Heart right ventricle (tissue), 16 donors: ENCODE results near the gene KMT5B. TPM values are rescaled to one million over a fixed set of nuclear protein-coding genes. Genes with fewer than 3 reads are reported as not detected.

Experiments
- ATAC-seq, 8 donors: fragments of 200-7000 bp; cut with Tn5 transposase; one replicate each; pipeline ENCODE4 v1.9.1; 2020; ENCODE audit warnings: mild to moderate bottlenecking in 8 of 8, moderate library complexity in 8 of 8, moderate number of reproducible peaks in 1 of 8
- DNase-seq, 2 donors: peaks; one replicate each; pipeline ENCODE4 v3.0.0-alpha.2; 2020
- H3K27ac ChIP-seq, 10 donors: fragments of 200-600 bp; sonication (generic) in 2 of 10; one replicate each; pipeline versions ENCODE4 v1.5.0 to v1.8.0; 2020 to 2022; ENCODE audit warnings: mild to moderate bottlenecking in 3 of 10
- H3K27me3 ChIP-seq, 7 donors: fragments of 200-600 bp; one replicate each; pipeline ENCODE4 v1.8.0; 2021 to 2022; ENCODE audit warnings: mild to moderate bottlenecking in 2 of 7
- H3K36me3 ChIP-seq, 9 donors: fragments of 200-600 bp; sonication (generic) in 1 of 9; one replicate each; pipeline versions ENCODE4 v1.5.0 to v1.8.0; 2020 to 2022; ENCODE audit warnings: mild to moderate bottlenecking in 2 of 9
- H3K4me1 ChIP-seq, 9 donors: fragments of 200-600 bp; sonication (generic) in 1 of 9; one replicate each; pipeline versions ENCODE4 v1.5.0 to v1.8.0; 2020 to 2022; ENCODE audit warnings: mild to moderate bottlenecking in 4 of 9
- H3K4me3 ChIP-seq, 10 donors: fragments of 200-600 bp; sonication (generic) in 2 of 10; one replicate each; pipeline versions ENCODE4 v1.5.0 to v1.8.0; 2020 to 2022; ENCODE audit warnings: mild to moderate bottlenecking in 7 of 10, moderate library complexity in 2 of 10
- H3K9me3 ChIP-seq, 11 donors: fragments of 200-600 bp in 10 of 11; sonication (generic) in 2 of 11; one replicate each; pipeline versions ENCODE4 v1.5.0 to v1.8.0; 2013 to 2022; ENCODE audit warnings: mild to moderate bottlenecking in 2 of 11, control low read depth in 1 of 11, moderate library complexity in 1 of 11
- CTCF ChIP-seq, 9 donors: fragments of 200-600 bp; sonication (generic) in 2 of 9; IDR thresholded peaks; one replicate each; pipeline versions ENCODE4 v1.5.0 to v1.8.0; 2021 to 2022; ENCODE audit warnings: antibody characterized with exemption in 9 of 9, mild to moderate bottlenecking in 5 of 9, moderate library complexity in 1 of 9
- WGBS, 2 donors: extraction: QIAGEN DNeasy Blood & Tissue Kit; methylation state at CpG; one replicate each; pipeline ENCODE4 v1.1.7; 2013; ENCODE audit warnings: inconsistent platforms in 1 of 2; 5-methylcytosine and 5-hydroxymethylcytosine counted together
- intact Hi-C, 10 donors: fragments of 100-400 bp; cut with DNase I; formaldehyde crosslinking; loops; one replicate each; pipeline versions ENCODE4 v1.11.1 to v1.14.2; 2022
- polyA plus RNA-seq, 2 donors: library from polyadenylated mRNA; stranded (reverse); fragments of 200-250 nt; gene quantifications; one replicate each; pipeline ENCODE4 v1.2.3, GENCODE V29; 2013
- total RNA-seq, 10 donors: library from RNA; stranded (reverse); fragmentation: NEBNext Ultra II Directional in 3 of 10; extraction: Animal tissue kit (Norgen Biotek cat#: 25700) in 3 of 10; gene quantifications; one replicate each; pipeline versions ENCODE4 v1.2.1 to v1.2.4, GENCODE V29; 2021 to 2023
- donor health status: Arrhythmogenic right ventricular cardiomyopathy.
- donor health status: ischemic (EF 13 %, LVEDD 7.1; RV severe dilation, severe dysfunction).
- donor health status: healthy with polysubstance abuse.
- donor health status: DM: no; HTN: yes; CAD: no.
- donor health status: DM: no; HTN: no; CAD: no.
- donor health status: ischemic (EF 25% LVEDD 6.9; RV normal size, moderate dysfunction).
- donor health status: ischemic (EF 25% LVEDD 5.7; RV mildly dilated, moderate dysfunction).
- donor health status: healthy.
- donor health status: DM: yes; HTN: yes; CAD: no.
- donor health status: Ischemic cardiomyopathy.
- donor health status: ischemic (EF 35%, LVEDD 5.7; RV mildly dilated, moderate dysfunction).
- donor health status: nonischemic (EF 11% LVEDD 7.7; RV severe dilation, severe dysfunction).
- donor health status: DM: yes; HTN: yes; CAD: no.
- donor health status: PGD.
- donor health status: ischemic (EF 29% LVEDD 5.4; RV normal size, mild dysfunction).
- donor health status: nonischemic (EF 23%, LVEDD 6.1; RV moderate dilation, normal function).

The KMT5B gene
- total and polyA plus RNA-seq, 12 donors = 10.5 to 37.1 (median 29.6) TPM

- Histone ChIP-seq H3K36me3 (peaks cover 0 to 100% (median 47%) of the 10 kb centered on the region in 9 donors), H3K27ac (no peak overlapping the region), H3K4me1 (peaks cover 0 to 8% (median 0%) of the 10 kb centered on the region in 9 donors), H3K27me3 (no peaks in the 10 kb centered on the region), H3K4me3 (no peak overlapping the region), H3K9me3 (no peaks in the 10 kb centered on the region)
- intact Hi-C loops = loop anchor here in 1 of 10 donors (5.0 kb wide), 1 partner anchor 1040 kb away; no protein-coding TSS in a partner anchor
- DNase-seq = no peak
- no peak for TF ChIP-seq CTCF (IDR thresholded peaks at IDR 0.05)
- WGBS, 2 donors = 68 to 75% methylated on average over 7 of the region's 7 CpGs
- no peak for ATAC-seq
These were observed 31.2 kb downstream of the KMT5B start for GRCh38 chr11:68181719-68182451.

- H3K36me3 ChIP-seq = peaks cover 0 to 100% (median 43%) of the 10 kb centered on the region in 9 donors
- peaks cover 0 to 8% (median 0%) of the 10 kb centered on the region in 9 donors for H3K4me1 ChIP-seq
- no peaks in the 10 kb centered on the region for H3K9me3 ChIP-seq
- intact Hi-C loops = loop anchor here in 1 of 10 donors (5.0 kb wide), 1 partner anchor 1038 kb away; no protein-coding TSS in a partner anchor
- no peaks in the 10 kb centered on the region for H3K27me3 ChIP-seq
- no peak for DNase-seq
- no peak for TF ChIP-seq CTCF (IDR thresholded peaks at IDR 0.05)
- ATAC-seq = no peak
- WGBS, 2 donors = 93 to 100% methylated on average over 2 of the region's 2 CpGs
- H3K4me3 ChIP-seq = no peak overlapping the region
- no peak overlapping the region for H3K27ac ChIP-seq
These were observed 33.2 kb downstream of the KMT5B start for GRCh38 chr11:68179847-68180246.

GRCh38 chr11:68177877-68178276 is 35.2 kb downstream of the KMT5B start:
- TF ChIP-seq CTCF (IDR thresholded peaks at IDR 0.05) = no peak
- Histone ChIP-seq H3K27me3 (no peaks in the 10 kb centered on the region), H3K4me1 (peaks cover 0 to 8% (median 0%) of the 10 kb centered on the region in 9 donors), H3K27ac (no peak overlapping the region), H3K4me3 (no peak overlapping the region), H3K9me3 (no peaks in the 10 kb centered on the region), H3K36me3 (peaks cover 0 to 100% (median 50%) of the 10 kb centered on the region in 9 donors)
- DNase-seq (no peak), ATAC-seq (no peak)
- intact Hi-C loops = no loop called here
- 87% methylated on average over 5 of the region's 5 CpGs for WGBS, 2 donors

- WGBS, 2 donors = 83 to 87% methylated on average over 4 of the region's 4 CpGs
- Histone ChIP-seq H3K27me3 (no peaks in the 10 kb centered on the region), H3K27ac (no peak overlapping the region), H3K9me3 (no peaks in the 10 kb centered on the region), H3K36me3 (peaks cover 0 to 100% (median 75%) of the 10 kb centered on the region in 9 donors), H3K4me1 (no peaks in the 10 kb centered on the region), H3K4me3 (no peak overlapping the region)
- TF ChIP-seq CTCF (IDR thresholded peaks at IDR 0.05) = no peak
- no peak for DNase-seq
- ATAC-seq = no peak
- intact Hi-C loops = no loop called here
These were observed 39.2 kb downstream of the KMT5B start for GRCh38 chr11:68173926-68174325.
